Neural progenitor cell (in vitro differentiated cells): ENCODE data around the gene NT5C1A.

Experiments used
- CTCF ChIP-seq: fragments of 200-600 bp; sonication (generic); IDR thresholded peaks from 2 replicates; pipeline ENCODE4 v1.5.1; 2017; ENCODE audit warnings: antibody characterized with exemption, mild to moderate bottlenecking
- EZH2 ChIP-seq: fragments of 200-600 bp; sonication (generic); IDR thresholded peaks from 2 replicates; pipeline ENCODE4 v1.6.1; 2017; ENCODE audit warnings: antibody characterized with exemption, mild to moderate bottlenecking, moderate library complexity
- EZH2phosphoT487 ChIP-seq: fragments of 200-600 bp; sonication (generic); IDR thresholded peaks from 2 replicates; pipeline ENCODE4 v1.6.1; 2017; ENCODE audit warnings: antibody characterized with exemption

GRCh38 chr1:39704757-39705156 is 32.9 kb upstream of the NT5C1A start:
- TF ChIP-seq EZH2phosphoT487, result no peak
- no peak for TF ChIP-seq CTCF
- no peak for TF ChIP-seq EZH2
